K562 (cell line): ENCODE data around the gene JUN. TPM values are rescaled to one million over a fixed set of nuclear protein-coding genes. Genes with fewer than 3 reads are reported as not detected.

Source experiments
- ATAC-seq: fragments of 200-7000 bp; cut with Tn5 transposase; 3 replicates; pipeline ENCODE4 v1.9.1; 2020; ENCODE audit warnings: moderate library complexity
- BruUV-seq: library from RNA; stranded (reverse); fragments of 400-500 nt; replicated peaks from 2 replicates; lab custom pipeline; 2021; lab: Mats Ljungman, UMichigan
- CTCF ChIA-PET: fragments of 300-600 bp; formaldehyde crosslinking; extraction: SDS; loops from one replicate; lab custom pipeline; 2021; ENCODE audit warnings: low intra/inter-chr PET ratio; lab: Yijun Ruan, JAX
- POLR2A ChIA-PET: fragments of 300-600, 350-650 bp; sonication (Branson Sonifier 250); formaldehyde crosslinking; extraction: SDS; loops from one replicate; lab custom pipeline; 2021; ENCODE audit warnings: antibody characterized with exemption, inconsistent platforms; lab: Yijun Ruan, JAX
- DNase-seq, 4 experiments: peaks; one replicate each; pipeline versions ENCODE4 v3.0.0 to v3.0.0-alpha.2; 2011 to 2018; ENCODE audit warnings: low spot score in 3 of 4, mixed read lengths in 3 of 4; ENCODE audit errors: extremely low read depth in 1 of 4
- FAIRE-seq: peaks from 2 replicates; lab custom pipeline; 2011; peaks lifted over from hg19 to GRCh38; lab: Jason Lieb, UNC
- H2AFZ ChIP-seq: 2 replicates; pipeline ENCODE4 v1.6.0; 2011; ENCODE audit warnings: low read depth, low read length, control low read depth, inconsistent platforms
- H3K27ac ChIP-seq: fragments of 200-600 bp; 3 replicates; pipeline ENCODE4 v1.8.0; 2011; ENCODE audit warnings: low read depth, mild to moderate bottlenecking, control low read depth, inconsistent platforms, low read length, moderate library complexity, mixed read lengths; ENCODE audit errors: extremely low read depth
- H3K27me3 ChIP-seq, 2 experiments: fragments of 300-600 bp in 1 of 2; 2 replicates in 1 of 2; 3 replicates in 1 of 2; pipeline versions ENCODE4 v1.6.0 to v1.8.0; 2011; ENCODE audit warnings: inconsistent platforms in 2 of 2, low read length in 2 of 2, mild to moderate bottlenecking in 1 of 2, mixed read lengths in 1 of 2, moderate library complexity in 1 of 2; ENCODE audit not compliant: control insufficient read depth in 2 of 2, insufficient read depth in 2 of 2
- H3K36me3 ChIP-seq: fragments of 300-600 bp; 3 replicates; pipeline ENCODE4 v1.8.0; 2011; ENCODE audit warnings: mild to moderate bottlenecking, low read length, inconsistent platforms; ENCODE audit not compliant: control insufficient read depth, insufficient read depth
- H3K4me1 ChIP-seq, 2 experiments: fragments of 200-600 bp in 1 of 2; replicated peaks in 1 of 2; 2 replicates in 1 of 2; 3 replicates in 1 of 2; pipeline versions ENCODE4 v1.5.1 to v1.8.0; 2011; ENCODE audit warnings: inconsistent platforms in 2 of 2, low read length in 2 of 2, mild to moderate bottlenecking in 1 of 2, mixed read lengths in 1 of 2, moderate library complexity in 1 of 2; ENCODE audit not compliant: control insufficient read depth in 2 of 2, insufficient read depth in 2 of 2
- H3K4me2 ChIP-seq: 2 replicates; pipeline ENCODE4 v1.6.1; 2011; ENCODE audit warnings: low read length, control low read depth, inconsistent platforms, mixed read lengths; ENCODE audit not compliant: insufficient read depth
- H3K4me3 ChIP-seq: fragments of 200-600 bp; sonication (generic), shearing (Covaris generic); 2 replicates; pipeline ENCODE4 v1.5.1; 2016; ENCODE audit warnings: control low read depth, inconsistent platforms
- H3K79me2 ChIP-seq: fragments of 200-600 bp; 3 replicates; pipeline ENCODE4 v1.8.0; 2011; ENCODE audit warnings: low read length, inconsistent platforms; ENCODE audit not compliant: control insufficient read depth, insufficient read depth
- H3K9ac ChIP-seq, 2 experiments: 2 replicates each; pipeline versions ENCODE4 v1.6.0 to v1.6.1; 2011; ENCODE audit warnings: low read depth in 2 of 2, low read length in 2 of 2, control low read depth in 1 of 2, inconsistent platforms in 1 of 2, mild to moderate bottlenecking in 1 of 2, mixed read lengths in 1 of 2; ENCODE audit not compliant: insufficient read depth in 1 of 2
- H3K9me1 ChIP-seq: one replicate; pipeline ENCODE4 v1.6.0; 2011; ENCODE audit warnings: inconsistent platforms, mild to moderate bottlenecking, low read length, moderate library complexity; ENCODE audit not compliant: control insufficient read depth, insufficient read depth
- H3K9me3 ChIP-seq: replicated peaks from 2 replicates; pipeline ENCODE4 v1.5.1; 2011; ENCODE audit warnings: low read depth, low read length, inconsistent platforms; ENCODE audit not compliant: control insufficient read depth, insufficient read depth
- H4K20me1 ChIP-seq: replicated peaks from 2 replicates; pipeline ENCODE4 v1.6.1; 2011; ENCODE audit warnings: low read length, inconsistent platforms, mixed read lengths; ENCODE audit not compliant: control insufficient read depth, insufficient read depth
- CBX5 ChIP-seq: IDR thresholded peaks from 2 replicates; pipeline ENCODE4 v1.6.1; 2014; ENCODE audit warnings: low read depth, borderline replicate concordance
- CEBPG ChIP-seq, 3 experiments: fragments of 200-800 bp in 1 of 3; sonication (Bioruptor generic) in 1 of 3; sonication (generic) in 1 of 3; formaldehyde crosslinking in 1 of 3; IDR thresholded peaks in 2 of 3; conservative IDR thresholded peaks in 1 of 3; 2 replicates each; pipeline versions ENCODE4 v1.6.1 to v1.8.0; 2016 to 2022; ENCODE audit warnings: missing compliant biosample characterization in 2 of 3, missing genetic modification characterization in 2 of 3, mild to moderate bottlenecking in 1 of 3, missing genetic modification reagents in 1 of 3
- ESRRA ChIP-seq: fragments of 450-650 bp; IDR thresholded peaks from 2 replicates; pipeline ENCODE4 v1.6.1; 2014; ENCODE audit warnings: low read depth, mild to moderate bottlenecking, moderate library complexity, borderline replicate concordance
- FUS ChIP-seq: fragments of 200-400 bp; formaldehyde crosslinking; optimal IDR thresholded peaks from 2 replicates; pipeline ENCODE3; 2017; ENCODE audit warnings: low read depth, low read length
- NR2C1 ChIP-seq, 2 experiments: fragments of 450-650 bp; IDR thresholded peaks; 2 replicates each; pipeline ENCODE4 v1.6.1; 2017; ENCODE audit warnings: mild to moderate bottlenecking in 2 of 2, antibody characterized with exemption in 1 of 2, inconsistent platforms in 1 of 2, missing compliant biosample characterization in 1 of 2, missing genetic modification characterization in 1 of 2
- POLR2AphosphoS2 ChIP-seq: IDR thresholded peaks from 2 replicates; pipeline ENCODE4 v1.6.1; 2012; ENCODE audit warnings: low read length, improper control_type of control experiment
- POLR2B ChIP-seq: fragments of 450-650 bp; IDR thresholded peaks from 2 replicates; pipeline ENCODE4 v1.6.1; 2018; ENCODE audit warnings: low read depth; ENCODE audit not compliant: partially characterized antibody
- RBM14 ChIP-seq: fragments of 200-400 bp; formaldehyde crosslinking; IDR thresholded peaks from 2 replicates; pipeline ENCODE4 v1.6.1; 2018; ENCODE audit warnings: low read depth, mild to moderate bottlenecking, low read length, moderate library complexity, borderline replicate concordance; ENCODE audit not compliant: insufficient read depth
- SNRNP70 ChIP-seq: fragments of 200-400 bp; formaldehyde crosslinking; optimal IDR thresholded peaks from 2 replicates; pipeline ENCODE3; 2017; ENCODE audit warnings: low read depth, low read length
- ZBTB8A ChIP-seq: fragments of 450-650 bp; IDR thresholded peaks from 2 replicates; pipeline ENCODE4 v1.6.1; 2018; ENCODE audit warnings: mild to moderate bottlenecking, moderate library complexity; ENCODE audit not compliant: partially characterized antibody
- ZNF212 ChIP-seq: fragments of 450-650 bp; formaldehyde crosslinking; IDR thresholded peaks from 2 replicates; pipeline ENCODE4 v1.4.0; 2020; ENCODE audit warnings: mild to moderate bottlenecking
- ZNF282 ChIP-seq: sonication (generic); formaldehyde crosslinking; IDR thresholded peaks from 2 replicates; pipeline ENCODE4 v1.8.1; 2023; ENCODE audit warnings: missing genetic modification reagents
- ZNF589 ChIP-seq: fragments of 200-800 bp; sonication (Bioruptor generic); IDR thresholded peaks from 2 replicates; pipeline ENCODE4 v1.6.1; 2016; ENCODE audit warnings: low read depth, missing genetic modification characterization, missing compliant biosample characterization
- WGBS: fragments of 100-300 bp; shearing (Covaris generic); methylation state at CpG from one replicate; pipeline ENCODE4 v1.1.6; 2016; ENCODE audit warnings: low coverage, mixed read lengths; ENCODE audit not compliant: insufficient coverage; ENCODE audit errors: missing lambda C conversion rate; 5-methylcytosine and 5-hydroxymethylcytosine counted together
- in situ Hi-C: fragments of 300-500 bp; cut with MboI; formaldehyde crosslinking; loops from 4 replicates; pipeline ENCODE4 v1.15.0; 2018; ENCODE audit warnings: inconsistent platforms, mixed read lengths
- intact Hi-C: fragments of 100-400 bp; cut with micrococcal nuclease; formaldehyde crosslinking; loops from 2 replicates; pipeline ENCODE4 v1.14.2; 2022
- polyA plus RNA-seq, 8 experiments: library from polyadenylated mRNA; depleted of rRNA in 4 of 8; stranded (reverse) in 5 of 8; unstranded in 3 of 8; fragments of >200 nt; fragmentation: Nextera tagmentation in 2 of 8; fragmentation: Illumina TruSeq in 1 of 8; extraction: Ambion mirVana in 2 of 8; extraction: Trizol in 1 of 8; gene quantifications; 2 replicates each; pipeline versions ENCODE4 v1.2.1 to v1.2.3, GENCODE V29; 2011 to 2014; ENCODE audit warnings: inconsistent platforms in 1 of 8, missing spikeins in 1 of 8
- total RNA-seq, 7 experiments: library from RNA; depleted of rRNA in 6 of 7; stranded (reverse); fragments of >200 nt in 6 of 7; fragmentation: Illumina TruSeq in 2 of 7; extraction: Trizol in 2 of 7; gene quantifications; 2 replicates each; pipeline versions ENCODE4 v1.2.1 to v1.2.3, GENCODE V29; 2011 to 2021; ENCODE audit warnings: low replicate concordance in 1 of 7
- TF ChIP-seq, protein P1 (sequence below): fragments of 250-450 bp; sonication (Bioruptor Pico); IDR thresholded peaks from 2 replicates; pipeline ENCODE4 v1.5.0; 2020; ENCODE audit warnings: mild to moderate bottlenecking
- TF ChIP-seq, protein P2 (sequence below), 2 experiments: fragments of 450-650 bp in 1 of 2; IDR thresholded peaks; 2 replicates each; pipeline ENCODE4 v1.6.1; 2011 to 2017; ENCODE audit warnings: low read depth in 2 of 2, antibody characterized with exemption in 1 of 2, borderline replicate concordance in 1 of 2, low read length in 1 of 2, mild to moderate bottlenecking in 1 of 2, mixed read lengths in 1 of 2; ENCODE audit not compliant: control insufficient read depth in 1 of 2

Gene JUN
- total and polyA plus RNA-seq, 9 of the 15 experiments (the other 6 are each of a cell fraction or from before 2014, with no cell fraction given), result 0.32 to 23.4 (median 4.0) TPM

- H4K20me1 ChIP-seq, result peaks cover 5% of the 10 kb centered on the region; the same call in 1 of the 2 replicates
- TSS peak; percentile 62 for BruUV-seq
- 2% methylated on average over 71 of the region's 86 CpGs for WGBS
- FAIRE-seq (no peak), DNase-seq (peak; percentile 22 to 71 (median 44)), ATAC-seq (peak; percentile 28)
- H2AFZ ChIP-seq, result peak overlapping the region; percentile 85
- peak overlapping the region; percentile 87 for H3K4me2 ChIP-seq
- H3K79me2 ChIP-seq, result peaks cover 21% of the 10 kb centered on the region
- no peaks in the 10 kb centered on the region for H3K36me3 ChIP-seq
- ChIA-PET CTCF (interaction anchor here (0.6 kb wide), 1 partner anchor 303 kb away, joined by 4 read pairs; no protein-coding TSS in a partner anchor), POLR2A (interaction anchor here (0.6 to 2.4 kb wide), 49 partner anchors 9 to 983 kb away, joined by 3 to 18 read pairs (median 3); partner anchors contain the start of gene FGGY)
- intact Hi-C loops, result loop anchor here (5.0 to 10.0 kb wide), 8 partner anchors 41 to 914 kb away; partner anchors contain the start of gene FGGY
- no peaks in the 10 kb centered on the region for H3K9me1 ChIP-seq
- no peaks in the 10 kb centered on the region for H3K9me3 ChIP-seq
- H3K27ac ChIP-seq, result peak overlapping the region; percentile 96
- in situ Hi-C loops, result loop anchor here (10.0 kb wide), 2 partner anchors 101 to 501 kb away; no protein-coding TSS in a partner anchor
- H3K4me3 ChIP-seq, result peak overlapping the region; percentile 81
- H3K27me3 ChIP-seq, result no peaks in the 10 kb centered on the region
- H3K9ac ChIP-seq, result peak overlapping the region; percentile 97 to 99
- H3K4me1 ChIP-seq, result peaks cover 9 to 37% of the 10 kb centered on the region in 2 experiments; a peak in 4 of 5 replicates
- TF ChIP-seq FUS (no peak), ZNF212 (CRISPR knock-in tag) (no peak), POLR2AphosphoS2 (no peak; the same call in 1 of the 2 replicates), NR2C1 (IDR thresholded peaks at IDR 0.05) (no peak), NR2C1 (tag; IDR thresholded peaks at IDR 0.05) (no peak), CEBPG (CRISPR knock-in tag; IDR thresholded peaks at IDR 0.05) (no peak), CEBPG (tag; conservative IDR thresholded peaks at IDR 0.05 in 1 of 2, IDR thresholded peaks at IDR 0.05 in 1 of 2) (no peak), ZNF589 (CRISPR knock-in tag) (no peak), ESRRA (no peak), ZBTB8A (no peak), CBX5 (no peak), SNRNP70 (no peak), RBM14 (no peak), POLR2B (no peak), ZNF282 (CRISPR knock-in tag) (no peak)
- TF ChIP-seq, protein P1, sequence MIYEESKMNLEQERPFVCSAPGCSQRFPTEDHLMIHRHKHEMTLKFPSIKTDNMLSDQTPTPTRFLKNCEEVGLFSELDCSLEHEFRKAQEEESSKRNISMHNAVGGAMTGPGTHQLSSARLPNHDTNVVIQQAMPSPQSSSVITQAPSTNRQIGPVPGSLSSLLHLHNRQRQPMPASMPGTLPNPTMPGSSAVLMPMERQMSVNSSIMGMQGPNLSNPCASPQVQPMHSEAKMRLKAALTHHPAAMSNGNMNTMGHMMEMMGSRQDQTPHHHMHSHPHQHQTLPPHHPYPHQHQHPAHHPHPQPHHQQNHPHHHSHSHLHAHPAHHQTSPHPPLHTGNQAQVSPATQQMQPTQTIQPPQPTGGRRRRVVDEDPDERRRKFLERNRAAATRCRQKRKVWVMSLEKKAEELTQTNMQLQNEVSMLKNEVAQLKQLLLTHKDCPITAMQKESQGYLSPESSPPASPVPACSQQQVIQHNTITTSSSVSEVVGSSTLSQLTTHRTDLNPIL, result no peak
- TF ChIP-seq, protein P2, sequence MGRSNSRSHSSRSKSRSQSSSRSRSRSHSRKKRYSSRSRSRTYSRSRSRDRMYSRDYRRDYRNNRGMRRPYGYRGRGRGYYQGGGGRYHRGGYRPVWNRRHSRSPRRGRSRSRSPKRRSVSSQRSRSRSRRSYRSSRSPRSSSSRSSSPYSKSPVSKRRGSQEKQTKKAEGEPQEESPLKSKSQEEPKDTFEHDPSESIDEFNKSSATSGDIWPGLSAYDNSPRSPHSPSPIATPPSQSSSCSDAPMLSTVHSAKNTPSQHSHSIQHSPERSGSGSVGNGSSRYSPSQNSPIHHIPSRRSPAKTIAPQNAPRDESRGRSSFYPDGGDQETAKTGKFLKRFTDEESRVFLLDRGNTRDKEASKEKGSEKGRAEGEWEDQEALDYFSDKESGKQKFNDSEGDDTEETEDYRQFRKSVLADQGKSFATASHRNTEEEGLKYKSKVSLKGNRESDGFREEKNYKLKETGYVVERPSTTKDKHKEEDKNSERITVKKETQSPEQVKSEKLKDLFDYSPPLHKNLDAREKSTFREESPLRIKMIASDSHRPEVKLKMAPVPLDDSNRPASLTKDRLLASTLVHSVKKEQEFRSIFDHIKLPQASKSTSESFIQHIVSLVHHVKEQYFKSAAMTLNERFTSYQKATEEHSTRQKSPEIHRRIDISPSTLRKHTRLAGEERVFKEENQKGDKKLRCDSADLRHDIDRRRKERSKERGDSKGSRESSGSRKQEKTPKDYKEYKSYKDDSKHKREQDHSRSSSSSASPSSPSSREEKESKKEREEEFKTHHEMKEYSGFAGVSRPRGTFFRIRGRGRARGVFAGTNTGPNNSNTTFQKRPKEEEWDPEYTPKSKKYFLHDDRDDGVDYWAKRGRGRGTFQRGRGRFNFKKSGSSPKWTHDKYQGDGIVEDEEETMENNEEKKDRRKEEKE (IDR thresholded peaks at IDR 0.05; ENCODE audit: borderline replicate concordance in 1 of 2, control insufficient read depth in 1 of 2, low read depth in 2 of 2, low read length in 1 of 2), result no peak; a peak in 2 of 4 replicates
Measured at GRCh38 chr1:58783090-58783992, 506 bp downstream of the JUN start.
